GM18861 (cell line): ENCODE data around the gene CFAP221.

ENCODE experiments used
- ATAC-seq: cut with Tn5 transposase; IDR thresholded peaks from one replicate; pipeline ENCODE4 v1.9.1; 2021; ENCODE audit not compliant: unreplicated experiment

Gene CFAP221

DNA sequence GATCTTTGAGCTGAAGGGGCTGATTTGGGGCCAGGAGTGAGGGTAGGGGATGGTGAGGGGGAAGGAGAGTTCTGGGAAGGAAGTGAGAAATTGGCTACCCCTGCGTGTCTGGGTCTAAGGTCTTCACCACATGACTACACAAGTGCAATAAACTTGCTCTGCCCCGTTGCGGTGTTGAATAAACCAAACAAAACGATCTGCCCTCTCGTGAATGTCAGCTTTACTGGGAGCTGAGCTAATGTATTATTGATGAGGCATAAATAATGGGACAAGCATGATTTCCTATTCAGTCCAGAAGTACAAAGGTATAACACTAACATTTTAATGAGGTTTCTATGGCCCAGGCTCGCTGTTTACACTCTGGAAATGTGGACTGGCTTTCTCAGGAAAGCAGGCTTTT is 8.0 kb upstream of the CFAP221 start:
- no peak for ATAC-seq

GRCh38 chr2:119536707-119537106 is 7.5 kb upstream of the CFAP221 start:
- no peak for ATAC-seq

DNA sequence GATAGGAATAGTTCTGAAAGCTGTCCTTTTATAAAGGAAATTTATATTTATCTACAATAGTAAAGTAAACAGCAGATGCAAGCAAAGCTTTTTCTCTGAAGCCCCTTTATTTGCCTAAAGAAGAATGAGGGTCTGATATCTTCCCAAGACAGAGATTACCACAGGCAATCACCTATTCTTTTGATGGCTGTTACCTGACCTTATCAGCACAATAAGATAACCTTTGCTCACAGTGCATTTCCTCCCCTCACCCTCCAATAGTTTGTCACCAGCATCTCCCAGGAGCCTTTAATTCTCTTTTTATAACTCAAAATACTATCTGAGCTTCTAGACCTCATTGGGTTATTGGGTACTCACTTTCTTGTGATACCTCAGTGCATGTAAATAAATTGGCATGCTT is 6.5 kb upstream of the CFAP221 start:
- ATAC-seq, result no peak

- no peak for ATAC-seq
Observed at GRCh38 chr2:119541476-119541875, 2.8 kb upstream of the CFAP221 start.

DNA sequence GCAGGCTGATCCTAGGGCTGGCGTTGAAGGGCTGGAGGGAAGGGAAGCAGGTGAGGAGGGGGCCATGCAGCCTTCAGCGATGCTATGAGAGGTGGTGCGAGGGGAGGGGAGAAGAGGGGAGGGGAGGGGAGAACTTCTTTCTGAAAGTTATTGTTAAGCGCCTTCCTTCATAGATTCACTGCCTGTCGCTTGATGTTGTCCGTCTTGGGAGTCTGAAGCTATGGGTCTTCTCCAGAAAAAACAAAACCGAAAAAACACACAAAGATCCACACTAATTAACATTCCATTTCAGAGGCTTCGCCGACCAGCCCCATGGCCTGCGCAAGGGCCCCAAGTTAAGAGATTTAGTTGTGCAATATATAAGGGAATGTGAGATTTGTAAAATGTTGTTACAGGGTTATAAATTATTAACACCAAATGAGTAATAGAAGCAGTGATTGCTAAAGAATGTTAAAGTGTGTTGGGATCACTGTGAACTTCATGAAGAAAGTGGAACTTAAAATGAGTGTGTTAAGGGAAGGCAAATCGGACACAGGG is 758 bp downstream of the CFAP221 start:
- no peak for ATAC-seq

DNA sequence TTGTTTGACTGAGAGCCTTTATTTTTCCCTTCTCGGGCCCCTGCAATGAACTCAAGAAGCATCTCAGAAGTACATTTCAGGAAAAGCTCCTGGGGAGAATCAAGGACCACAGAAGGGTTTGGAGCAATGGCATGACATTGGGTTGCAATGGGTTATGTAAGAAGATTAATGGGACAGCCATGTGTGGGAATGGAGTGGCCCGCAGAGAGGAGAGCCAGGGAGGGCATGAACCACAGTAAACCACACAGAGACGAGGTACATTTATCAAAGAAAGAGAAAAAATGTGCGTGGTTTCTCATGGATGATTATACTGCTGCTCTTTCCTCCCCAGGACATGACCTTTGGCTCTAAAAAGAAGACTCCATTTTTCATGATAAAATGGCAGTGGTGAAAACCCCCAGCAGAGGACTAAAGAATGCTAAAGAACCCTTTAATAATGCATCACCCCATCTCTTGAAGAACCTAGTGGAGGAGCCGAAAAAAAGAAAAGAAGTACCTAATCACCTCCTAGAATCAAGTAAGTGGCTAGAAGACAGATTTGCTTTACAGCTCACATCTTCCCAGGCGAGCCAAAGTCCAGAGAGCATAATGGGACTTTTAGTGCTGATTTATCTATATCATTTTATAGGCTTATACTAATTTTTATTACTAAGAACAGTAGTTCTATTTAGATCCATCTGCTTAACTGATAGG is 1.7 kb downstream of the CFAP221 start:
- no peak for ATAC-seq

DNA sequence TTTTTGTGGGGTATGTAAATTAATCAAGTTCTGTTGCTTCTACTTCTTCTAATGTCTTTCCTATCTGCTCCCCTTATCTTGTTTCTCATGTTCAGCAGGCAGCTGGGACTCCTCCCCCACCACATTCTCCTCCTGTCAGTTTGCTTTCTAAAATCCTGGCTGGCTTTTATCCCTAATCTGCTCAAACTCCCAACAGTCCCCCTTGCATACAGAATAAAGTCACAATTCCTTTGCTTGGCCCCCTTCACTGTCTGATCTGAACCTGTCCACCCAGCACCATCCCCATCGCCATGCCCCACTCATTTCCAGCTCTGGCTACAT is 2.2 kb downstream of the CFAP221 start:
- no peak for ATAC-seq

DNA sequence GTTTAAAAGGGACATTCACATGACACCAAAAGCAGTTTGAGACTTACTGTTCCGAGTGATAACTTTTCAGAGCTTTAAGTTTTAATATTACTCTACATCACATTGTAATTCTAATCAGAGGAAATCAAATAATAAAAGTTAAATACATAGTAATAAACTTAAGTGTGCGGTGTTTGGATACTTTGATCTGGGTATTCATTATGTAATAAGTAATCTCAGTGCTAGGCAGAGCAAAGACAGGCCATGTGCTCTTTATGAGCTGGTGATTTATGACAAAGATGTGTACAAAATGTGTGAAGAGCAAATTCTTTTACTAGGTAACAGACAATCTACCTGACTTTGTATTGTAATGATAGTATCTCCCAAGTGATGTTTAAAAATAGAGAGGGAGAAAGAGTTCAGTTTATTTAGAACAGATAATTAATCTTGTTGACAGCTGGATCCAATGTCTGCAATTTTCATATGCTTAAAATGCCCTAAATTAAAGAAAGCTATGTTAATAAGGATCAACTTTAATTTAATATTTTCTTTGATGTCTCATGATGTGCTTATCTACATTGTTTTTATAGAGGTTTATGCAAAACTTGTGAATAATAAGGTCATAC is 4.4 kb downstream of the CFAP221 start:
- ATAC-seq, result no peak

- no peak for ATAC-seq
Observed at GRCh38 chr2:119549241-119549640, 5.0 kb downstream of the CFAP221 start.

DNA sequence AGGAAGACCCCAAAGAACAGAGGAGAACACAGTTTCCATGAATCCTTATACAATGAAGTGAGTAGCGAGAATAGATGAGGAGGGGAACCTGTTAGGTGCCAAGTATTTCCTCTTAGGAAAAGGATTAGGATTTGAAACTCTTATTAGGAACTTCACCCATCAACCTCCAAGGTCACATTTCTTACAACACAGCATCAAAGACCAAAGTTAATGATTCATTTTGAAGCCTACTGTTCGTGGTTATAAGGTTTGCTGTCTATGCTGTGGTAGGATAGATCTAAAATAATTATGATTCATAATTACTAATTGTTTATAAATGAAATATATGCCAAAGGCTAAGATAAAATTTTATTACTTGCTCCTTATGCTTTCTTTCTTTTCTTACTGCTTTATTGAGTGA is 6.1 kb downstream of the CFAP221 start:
- no peak for ATAC-seq

DNA sequence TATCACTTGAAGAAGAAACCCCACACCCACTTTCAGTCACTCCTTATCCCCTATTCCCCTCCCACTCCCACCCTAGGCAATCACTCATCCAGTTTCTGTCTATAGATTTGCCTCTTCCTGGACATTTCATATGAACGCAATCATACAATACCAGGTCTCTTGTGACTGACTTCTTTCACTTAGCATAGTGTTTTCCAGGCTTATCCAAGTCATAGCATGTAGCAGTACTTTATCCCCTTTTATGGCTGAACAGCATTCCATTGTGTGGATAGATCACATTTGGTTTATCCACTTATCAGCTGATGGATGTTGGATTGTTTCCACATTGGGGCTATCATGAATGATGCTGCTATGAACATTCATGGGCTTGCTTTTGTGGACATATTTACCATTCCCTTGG is 6.6 kb downstream of the CFAP221 start:
- ATAC-seq, result no peak

- ATAC-seq, result no peak
Observed at GRCh38 chr2:119552902-119553301, 8.7 kb downstream of the CFAP221 start.

DNA sequence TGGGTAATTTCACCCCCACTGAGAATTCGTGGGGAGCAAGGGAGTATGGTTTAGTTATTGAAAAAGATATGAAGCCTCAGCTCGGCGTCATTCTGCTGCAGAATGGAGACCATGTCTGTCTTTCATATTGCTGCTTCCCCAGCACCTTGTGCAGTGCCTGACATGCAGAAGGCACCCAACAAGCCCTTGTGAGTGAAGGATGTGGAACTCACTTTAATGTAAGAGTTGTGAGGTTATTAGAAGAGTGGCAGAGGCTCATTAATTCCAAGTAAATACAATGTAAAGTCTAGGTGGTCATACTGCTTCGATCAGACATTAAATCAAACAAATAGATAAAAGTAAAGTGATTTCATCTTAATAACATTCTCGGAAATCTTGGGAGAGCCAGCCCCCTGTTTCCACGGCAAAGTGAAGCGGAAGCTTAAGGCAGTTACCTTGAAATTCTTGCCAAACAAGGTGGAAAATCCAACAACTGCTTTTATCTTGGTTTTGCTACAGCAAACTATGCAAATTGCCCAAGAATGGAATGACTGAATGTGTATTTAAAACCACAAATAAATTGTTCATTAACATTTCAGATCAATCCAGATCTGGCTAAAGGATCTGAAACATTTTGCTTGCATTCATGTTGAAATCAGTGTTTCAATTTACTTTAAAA is 9.6 kb downstream of the CFAP221 start:
- ATAC-seq, result no peak

- no peak for ATAC-seq
Observed at GRCh38 chr2:119565481-119565880, 21.2 kb downstream of the CFAP221 start.

DNA sequence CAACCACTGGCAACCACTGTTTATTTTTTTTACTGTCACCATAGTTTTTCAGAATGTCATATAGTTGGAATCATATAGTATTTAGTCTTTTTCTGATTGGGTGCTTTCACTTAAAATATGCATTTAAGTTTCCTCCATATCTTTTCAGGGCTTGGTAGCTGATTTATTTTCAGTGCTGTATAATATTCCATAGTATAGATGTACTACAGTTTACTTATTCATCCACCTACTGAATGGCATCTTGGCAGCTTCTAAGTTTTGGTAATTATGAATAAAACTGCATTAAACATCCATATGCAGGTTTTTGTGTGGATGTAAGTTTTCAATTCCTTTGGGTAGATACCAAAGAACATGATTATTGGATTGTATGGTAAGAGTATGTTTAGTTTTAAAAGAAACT is 23.0 kb downstream of the CFAP221 start:
- ATAC-seq, result no peak

DNA sequence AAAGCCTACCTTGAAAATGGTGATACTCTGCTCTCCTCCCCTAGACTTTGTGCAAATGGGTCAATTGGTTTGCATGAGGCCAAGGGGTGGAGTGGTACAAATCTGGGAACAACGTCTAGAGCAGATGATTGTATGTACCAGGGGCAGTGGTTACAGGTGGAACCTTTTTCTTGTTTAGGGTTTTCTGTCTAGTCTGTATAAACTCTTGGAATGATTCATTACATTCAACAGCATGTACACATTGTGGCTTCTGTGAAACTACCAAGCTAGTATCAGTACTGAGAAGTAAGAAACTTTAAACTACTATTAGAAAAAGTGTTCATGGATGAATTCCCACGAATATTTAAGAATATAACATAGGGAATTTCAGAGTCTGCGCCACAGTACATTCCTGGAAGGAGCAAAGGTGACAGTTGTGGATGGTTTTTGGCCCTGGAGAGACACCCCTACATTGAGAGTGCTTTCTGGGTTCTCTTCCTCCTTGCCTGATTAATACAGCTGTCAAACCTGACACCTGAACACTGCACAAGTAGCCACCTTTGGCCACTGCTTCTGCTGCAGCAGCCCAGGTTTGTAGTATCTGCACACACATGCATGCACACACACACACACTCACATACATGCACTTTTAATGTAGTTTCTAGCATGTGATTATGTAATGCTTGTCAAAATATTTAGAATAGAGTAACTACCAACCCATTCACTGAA is 30.0 kb downstream of the CFAP221 start:
- ATAC-seq, result peak; percentile 94

GRCh38 chr2:119574864-119575263 is 30.6 kb downstream of the CFAP221 start:
- ATAC-seq, result no peak

DNA sequence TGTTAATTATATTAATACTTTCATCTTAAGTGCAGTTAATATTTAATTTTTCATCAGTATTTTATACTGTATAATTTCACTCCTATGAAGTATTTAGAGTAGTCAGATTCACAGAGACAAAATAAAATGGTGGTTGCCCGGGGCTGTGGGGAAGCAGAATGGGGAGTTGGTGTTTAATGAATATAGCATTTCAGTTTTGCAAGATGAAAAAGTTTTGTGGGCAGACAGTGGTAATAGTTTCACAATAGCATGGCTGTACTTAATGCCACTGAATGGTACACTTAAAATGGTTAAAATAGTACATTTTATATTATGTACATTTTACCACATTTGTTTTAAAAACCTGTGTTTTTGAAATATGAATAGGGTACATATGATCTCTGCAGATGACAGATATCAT is 31.2 kb downstream of the CFAP221 start:
- ATAC-seq, result no peak

GRCh38 chr2:119579424-119580295 is 35.4 kb downstream of the CFAP221 start:
- no peak for ATAC-seq

DNA sequence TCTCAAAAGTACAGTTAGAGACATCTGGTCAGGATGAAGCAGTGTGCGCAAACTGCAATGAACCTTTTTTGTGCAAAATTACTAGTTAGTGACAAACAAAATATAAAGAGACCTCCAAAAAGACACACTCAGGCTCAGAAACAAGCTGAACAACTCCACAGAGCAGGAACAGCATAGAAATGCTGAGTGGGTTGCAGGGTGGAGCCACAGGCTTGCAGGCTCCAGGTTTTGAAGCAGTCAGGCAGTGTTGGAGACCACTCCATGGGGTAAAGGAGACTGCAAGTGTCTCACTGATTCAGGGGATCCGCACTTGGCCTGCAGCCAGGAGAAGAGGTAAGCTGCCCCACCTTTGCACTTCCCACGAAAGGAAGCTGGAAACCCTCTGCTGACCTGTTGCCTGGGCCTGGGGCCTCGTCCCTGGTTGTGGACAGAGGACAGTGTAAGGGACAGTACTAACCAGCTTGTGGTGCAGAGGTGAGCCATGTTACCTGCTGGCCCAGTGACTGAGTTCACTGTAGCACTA is 36.4 kb downstream of the CFAP221 start:
- no peak for ATAC-seq

DNA sequence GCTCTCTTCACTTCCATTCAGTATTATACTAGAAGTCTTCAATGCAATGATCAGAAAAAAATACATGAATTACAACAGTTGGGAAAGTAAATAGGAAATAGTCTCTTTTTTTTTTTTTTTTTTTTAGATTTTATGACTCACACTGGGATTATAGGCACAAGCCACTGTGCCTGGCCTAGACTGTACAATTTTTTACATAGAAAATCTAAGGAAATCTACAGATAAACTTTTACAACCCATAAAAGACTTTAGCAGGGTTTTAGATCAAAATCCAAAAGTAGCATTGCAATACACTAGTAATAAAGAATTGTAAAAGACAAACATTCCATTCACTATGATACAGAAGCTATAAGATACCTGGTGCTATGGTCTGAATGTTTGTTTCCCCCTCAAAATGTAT is 39.0 kb downstream of the CFAP221 start:
- ATAC-seq, result no peak
